ENCODE data around the gene DLX4.

The DLX4 gene

GRCh38 chr17:49990921-49991320 is 21.9 kb downstream of the DLX4 start:
- DNase-seq: no peak

GRCh38 chr17:49991409-49991808 is 22.4 kb downstream of the DLX4 start:
- no peak for DNase-seq

- DNase-seq: no peak
Observed at GRCh38 chr17:49992191-49992932, 23.4 kb downstream of the DLX4 start.

GRCh38 chr17:49992933-49993422 is 24.0 kb downstream of the DLX4 start:
- no peak for DNase-seq

- DNase-seq: no peak
Observed at GRCh38 chr17:49993423-49994060, 24.6 kb downstream of the DLX4 start.

GRCh38 chr17:49994085-49995054 is 25.4 kb downstream of the DLX4 start:
- DNase-seq: no peak

GRCh38 chr17:49995055-49995738 is 26.2 kb downstream of the DLX4 start, which contains the start of gene DLX3:
Gene DLX3, minus strand, starts transcription at chr17:49995224. Its CDS starts 226 bp downstream, at chr17:49994998.
- peak; percentile 84 for DNase-seq

GRCh38 chr17:49996121-49996494 is 27.1 kb downstream of the DLX4 start:
- DNase-seq: no peak

GRCh38 chr17:49996495-49997300 is 27.7 kb downstream of the DLX4 start:
- peak; percentile 61 for DNase-seq

- no peak for DNase-seq
Observed at GRCh38 chr17:49997301-49997650, 28.3 kb downstream of the DLX4 start.

GRCh38 chr17:49997773-49998703 is 29.0 kb downstream of the DLX4 start:
- DNase-seq: peak; percentile 94

- no peak for DNase-seq
Observed at GRCh38 chr17:49998836-49999511, 30.0 kb downstream of the DLX4 start.

GRCh38 chr17:50003911-50004310 is 34.9 kb downstream of the DLX4 start:
- no peak for DNase-seq

- DNase-seq: no peak
Observed at GRCh38 chr17:50009282-50009681, 40.3 kb downstream of the DLX4 start.

GRCh38 chr17:50013079-50013478 is 44.1 kb downstream of the DLX4 start:
- DNase-seq: no peak

GRCh38 chr17:50014471-50015088 is 45.6 kb downstream of the DLX4 start:
- no peak for DNase-seq

GRCh38 chr17:50015146-50015545 is 46.2 kb downstream of the DLX4 start:
- DNase-seq: no peak

GRCh38 chr17:50018909-50019308 is 49.9 kb downstream of the DLX4 start:
- DNase-seq: no peak

GRCh38 chr17:50020841-50021599 is 52.0 kb downstream of the DLX4 start:
- DNase-seq: no peak
